Large intestine (tissue), 3 donors: Measurements from ENCODE around the gene SPATA19. TPM values are rescaled to one million over a fixed set of nuclear protein-coding genes. Genes with fewer than 3 reads are reported as not detected.
A peak's percentile ranks its signal among the peaks of the same experiment; 100 is the strongest.

Source experiments
- DNase-seq, 2 donors: peaks; one replicate each; pipeline versions ENCODE4 v3.0.0 to v3.0.0-alpha.2; 2013
- H3K27ac ChIP-seq: one replicate; pipeline ENCODE4 v1.5.1; 2013; ENCODE audit warnings: low read length
- H3K27me3 ChIP-seq: 2 replicates; pipeline ENCODE4 v1.6.1; 2013; ENCODE audit warnings: low read length; ENCODE audit not compliant: control insufficient read depth, insufficient read depth
- H3K36me3 ChIP-seq: 2 replicates; pipeline ENCODE4 v1.6.1; 2013; ENCODE audit warnings: low read length; ENCODE audit not compliant: control insufficient read depth, insufficient read depth
- H3K4me1 ChIP-seq: one replicate; pipeline ENCODE4 v1.6.1; 2013; ENCODE audit warnings: low read length; ENCODE audit not compliant: control insufficient read depth, insufficient read depth
- H3K4me3 ChIP-seq: one replicate; pipeline ENCODE4 v1.5.1; 2013; ENCODE audit warnings: low read length
- H3K9me3 ChIP-seq: one replicate; pipeline ENCODE4 v1.6.1; 2013; ENCODE audit warnings: mild to moderate bottlenecking, low read depth, low read length, moderate library complexity; ENCODE audit not compliant: control insufficient read depth
- WGBS: methylation state at CpG from one replicate; pipeline ENCODE4 v1.1.5; 2013; ENCODE audit warnings: low lambda C conversion rate; ENCODE audit not compliant: insufficient coverage; 5-methylcytosine and 5-hydroxymethylcytosine counted together
- polyA plus RNA-seq: library from polyadenylated mRNA; unstranded; fragments of 120-200 nt; gene quantifications from one replicate; pipeline ENCODE4 v1.2.1, GENCODE V29; 2013

SPATA19 gene
- polyA plus RNA-seq, 1 donor, result not detected

DNA sequence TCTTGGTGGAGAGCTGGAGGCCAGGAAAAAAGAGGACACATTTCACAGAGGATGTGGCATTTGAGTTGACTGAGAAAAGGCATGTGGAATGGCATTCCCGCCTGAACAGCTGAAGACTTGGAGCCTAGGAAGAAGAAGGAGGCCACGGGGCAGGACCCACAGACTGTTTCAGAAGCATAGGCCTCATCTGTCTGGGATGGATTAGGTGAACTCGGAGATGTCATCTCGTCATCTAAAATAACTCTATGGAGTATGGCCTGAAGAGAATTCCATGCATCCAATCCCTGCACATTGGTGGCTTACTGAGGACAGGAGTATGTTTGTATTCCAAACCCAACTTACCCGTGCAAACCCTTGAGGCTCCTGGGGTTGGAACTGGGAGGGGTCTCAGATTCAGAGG is 16.4 kb downstream of the SPATA19 start:
- peaks cover 6% of the 10 kb centered on the region for H3K9me3 ChIP-seq
- no CpG with 5 or more reads among the region's 5 CpGs for WGBS
- no peaks in the 10 kb centered on the region for H3K4me1 ChIP-seq

DNA sequence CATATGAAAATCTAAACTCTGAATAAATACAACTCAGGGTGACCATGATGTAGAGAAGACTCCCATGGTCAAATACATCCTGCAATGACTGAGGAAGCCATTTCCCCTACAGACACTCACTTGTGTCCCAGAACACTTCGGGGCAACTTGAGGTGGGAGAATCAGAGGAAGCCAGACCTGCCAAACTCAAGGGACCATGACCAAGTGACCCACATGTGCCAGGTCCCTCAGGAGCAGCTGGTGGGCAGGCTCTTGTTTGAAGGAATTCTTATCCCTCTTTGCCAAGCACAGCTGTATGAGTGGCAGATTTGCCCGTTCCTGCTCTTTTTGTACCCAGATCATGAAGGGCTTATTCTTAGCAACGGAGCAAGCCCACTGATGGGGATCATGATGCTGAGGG is 17.8 kb downstream of the SPATA19 start:
- H3K27me3 ChIP-seq, result no peaks in the 10 kb centered on the region
- H3K36me3 ChIP-seq, result no peaks in the 10 kb centered on the region
- WGBS, result 71% methylated on average over 2 of the region's 3 CpGs
- H3K4me1 ChIP-seq, result no peaks in the 10 kb centered on the region
- no peak for DNase-seq
- H3K9me3 ChIP-seq, result peaks cover 2% of the 10 kb centered on the region
- no peak overlapping the region for H3K27ac ChIP-seq
- H3K4me3 ChIP-seq, result no peak overlapping the region

More for the DNA sequence above, 16.4 kb downstream of the SPATA19 start:
- Histone ChIP-seq H3K36me3 (no peaks in the 10 kb centered on the region), H3K27me3 (no peaks in the 10 kb centered on the region), H3K4me3 (no peak overlapping the region), H3K27ac (no peak overlapping the region)
- no peak for DNase-seq

DNA sequence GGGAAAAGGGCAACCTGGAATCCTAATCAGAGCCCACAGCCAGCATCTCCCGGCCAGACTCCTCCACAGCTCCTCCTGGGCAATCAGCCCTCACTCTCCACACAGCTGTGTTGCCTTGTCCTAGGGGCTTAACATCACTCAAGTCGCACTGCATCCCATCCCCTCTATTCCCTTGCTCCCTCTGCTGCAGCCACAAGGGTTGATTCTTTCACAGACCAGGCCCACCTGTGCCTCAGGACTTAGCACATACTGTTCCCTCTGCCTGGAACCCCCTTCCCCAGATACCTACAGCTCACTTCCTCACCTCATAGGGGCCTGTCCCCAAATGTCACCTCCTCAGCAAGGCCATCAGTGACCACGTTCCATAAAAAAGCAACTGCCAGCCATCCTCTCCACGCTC is 18.4 kb downstream of the SPATA19 start:
- H3K4me3 ChIP-seq, result no peak overlapping the region
- no peaks in the 10 kb centered on the region for H3K9me3 ChIP-seq
- H3K4me1 ChIP-seq, result no peaks in the 10 kb centered on the region
- no CpG with 5 or more reads among the region's 4 CpGs for WGBS
- H3K27ac ChIP-seq, result no peak overlapping the region
- H3K27me3 ChIP-seq, result no peaks in the 10 kb centered on the region
- no peaks in the 10 kb centered on the region for H3K36me3 ChIP-seq
- no peak for DNase-seq

DNA sequence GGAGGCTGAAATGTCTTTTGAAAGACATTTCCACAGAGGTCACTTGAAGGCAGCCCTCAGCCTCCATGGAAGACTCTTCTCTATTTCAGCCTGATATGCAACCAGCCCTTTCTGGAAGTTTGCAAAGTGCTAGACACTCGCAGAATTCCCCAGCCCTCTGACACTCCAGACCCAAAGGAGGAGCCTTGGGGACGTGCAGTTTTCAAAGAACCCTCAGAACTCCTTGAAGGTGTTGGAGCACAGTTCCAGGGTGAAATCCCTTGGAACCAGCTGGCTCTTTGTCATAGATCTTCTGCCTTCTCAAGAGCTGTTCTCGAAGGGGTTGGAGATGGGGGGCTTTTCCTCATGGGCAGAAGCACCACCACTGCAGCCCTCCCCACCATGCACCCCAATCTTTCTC is 19.6 kb downstream of the SPATA19 start:
- no peaks in the 10 kb centered on the region for H3K4me1 ChIP-seq
- no CpG with 5 or more reads among the region's 3 CpGs for WGBS
- no peaks in the 10 kb centered on the region for H3K9me3 ChIP-seq

DNA sequence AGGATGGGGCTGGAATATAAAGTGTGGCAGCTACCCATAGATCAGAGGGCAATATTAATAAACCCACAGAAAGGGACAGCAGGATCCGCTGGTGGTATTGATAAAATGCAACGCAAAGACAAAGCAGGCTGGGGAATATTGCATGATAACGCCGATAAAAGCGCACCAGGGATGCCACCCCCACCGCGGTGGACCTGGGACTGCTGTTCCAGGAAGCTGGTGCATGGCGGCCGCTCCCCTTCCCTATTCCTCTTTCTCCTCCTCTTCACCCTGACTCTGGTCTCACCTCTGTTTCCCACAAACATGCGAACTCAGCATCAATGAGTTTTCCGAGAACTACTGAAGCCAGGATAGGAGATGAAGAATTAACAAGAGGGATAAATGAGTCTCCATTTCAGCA is 20.2 kb downstream of the SPATA19 start:
- no CpG with 5 or more reads among the region's 11 CpGs for WGBS
- no peak for DNase-seq
- H3K27me3 ChIP-seq, result no peaks in the 10 kb centered on the region
- H3K4me3 ChIP-seq, result no peak overlapping the region
- no peaks in the 10 kb centered on the region for H3K36me3 ChIP-seq
- no peak overlapping the region for H3K27ac ChIP-seq
- no peaks in the 10 kb centered on the region for H3K4me1 ChIP-seq
- H3K9me3 ChIP-seq, result no peaks in the 10 kb centered on the region

More for the DNA sequence above, 19.6 kb downstream of the SPATA19 start:
- H3K36me3 ChIP-seq, result no peaks in the 10 kb centered on the region
- H3K27me3 ChIP-seq, result no peaks in the 10 kb centered on the region
- DNase-seq, result no peak
- H3K4me3 ChIP-seq, result no peak overlapping the region
- H3K27ac ChIP-seq, result no peak overlapping the region

DNA sequence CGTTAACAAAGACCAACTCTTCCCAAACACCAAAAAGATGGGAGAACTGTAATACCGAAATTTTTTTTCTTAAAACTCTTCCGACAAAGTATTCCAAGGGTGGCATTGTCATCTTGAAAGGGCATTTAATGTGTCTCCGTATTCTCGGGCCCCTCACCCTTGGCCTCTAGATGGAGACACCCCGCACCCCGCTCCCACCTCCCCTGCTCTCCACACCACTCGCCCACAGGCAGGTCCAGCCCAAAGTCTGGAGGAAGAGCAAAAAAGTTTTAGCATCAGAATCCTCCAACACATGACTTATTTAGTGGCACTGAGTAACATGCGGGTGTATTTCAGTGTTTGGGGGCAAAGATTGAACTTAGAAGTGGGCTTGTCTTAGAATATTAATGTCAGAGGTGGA is 20.7 kb downstream of the SPATA19 start:
- no peaks in the 10 kb centered on the region for H3K27me3 ChIP-seq
- H3K4me3 ChIP-seq, result no peak overlapping the region
- no peak overlapping the region for H3K27ac ChIP-seq
- WGBS, result 100% methylated on average over 3 of the region's 9 CpGs
- no peak for DNase-seq
- H3K9me3 ChIP-seq, result no peaks in the 10 kb centered on the region
- H3K4me1 ChIP-seq, result no peaks in the 10 kb centered on the region
- no peaks in the 10 kb centered on the region for H3K36me3 ChIP-seq

DNA sequence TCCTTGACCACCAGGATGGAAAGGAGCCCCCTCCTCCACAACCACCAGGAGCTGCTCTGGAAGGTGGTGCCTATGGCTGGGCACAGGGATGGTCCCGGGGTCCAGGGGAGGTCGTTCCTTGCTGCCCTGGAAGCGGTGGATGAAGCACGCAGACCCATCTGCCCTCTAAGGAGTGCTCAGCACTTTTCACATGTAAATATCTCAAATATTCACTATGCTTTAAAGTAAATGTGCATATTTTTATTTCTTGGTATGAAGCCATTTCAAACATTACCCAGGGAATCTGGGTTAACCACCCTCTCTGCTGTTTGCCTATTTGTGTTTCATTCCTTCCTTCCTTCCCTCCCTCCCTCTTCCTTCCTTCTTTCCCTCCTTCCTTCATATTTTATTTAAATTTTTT is 21.7 kb downstream of the SPATA19 start:
- Histone ChIP-seq H3K4me1 (no peaks in the 10 kb centered on the region), H3K36me3 (no peaks in the 10 kb centered on the region), H3K4me3 (no peak overlapping the region), H3K9me3 (no peaks in the 10 kb centered on the region), H3K27ac (no peak overlapping the region), H3K27me3 (no peaks in the 10 kb centered on the region)
- DNase-seq, result no peak
- WGBS, result no CpG with 5 or more reads among the region's 4 CpGs

DNA sequence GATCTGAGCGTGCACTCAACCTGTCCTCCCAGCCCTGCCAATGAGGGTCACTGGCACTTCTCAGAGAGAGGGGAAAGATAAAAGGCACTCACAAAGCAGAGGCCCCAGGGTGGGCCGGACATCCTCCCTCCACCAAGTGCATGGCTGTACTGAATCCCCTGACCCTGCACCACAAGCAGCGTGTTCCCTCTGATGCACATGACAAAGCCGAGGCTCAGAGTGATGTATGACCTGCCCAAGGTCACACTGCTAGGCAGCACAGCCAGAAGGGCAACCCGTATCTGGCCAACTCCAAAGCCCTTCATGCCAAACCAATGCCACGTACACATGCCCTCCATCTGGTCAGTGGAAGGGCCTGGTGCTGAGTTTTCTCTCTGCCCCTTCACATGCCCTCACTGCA is 22.1 kb downstream of the SPATA19 start:
- WGBS, result no CpG with 5 or more reads among the region's 6 CpGs

DNA sequence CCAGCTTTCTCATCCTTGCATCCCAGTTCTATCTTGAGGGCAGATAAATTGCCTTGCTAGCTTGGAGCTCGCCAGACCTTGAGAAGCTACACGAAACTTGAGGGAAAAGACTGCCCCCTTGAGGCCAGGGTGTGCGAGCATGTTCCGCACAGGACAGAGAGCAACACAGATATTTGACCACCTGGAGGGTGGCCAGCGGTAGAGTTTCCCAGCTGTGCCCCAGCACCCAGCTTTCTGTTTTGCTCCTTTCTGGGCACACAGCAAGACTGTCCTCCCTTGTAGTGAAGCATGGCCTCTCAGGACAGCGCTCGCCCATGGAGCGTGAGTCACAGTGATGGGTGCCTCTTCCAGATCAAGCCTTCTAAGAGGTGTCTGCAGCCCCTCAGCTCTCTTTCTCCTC is 23.5 kb downstream of the SPATA19 start:
- Histone ChIP-seq H3K4me3 (no peak overlapping the region), H3K27me3 (no peaks in the 10 kb centered on the region), H3K4me1 (no peaks in the 10 kb centered on the region), H3K27ac (no peak overlapping the region), H3K9me3 (no peaks in the 10 kb centered on the region), H3K36me3 (no peaks in the 10 kb centered on the region)
- peak; percentile 42 to 44 for DNase-seq
- no CpG with 5 or more reads among the region's 8 CpGs for WGBS

More for the DNA sequence above, 22.1 kb downstream of the SPATA19 start:
- no peak for DNase-seq
- H3K4me3 ChIP-seq, result no peak overlapping the region
- H3K36me3 ChIP-seq, result no peaks in the 10 kb centered on the region
- no peak overlapping the region for H3K27ac ChIP-seq
- H3K27me3 ChIP-seq, result no peaks in the 10 kb centered on the region
- no peaks in the 10 kb centered on the region for H3K9me3 ChIP-seq
- no peaks in the 10 kb centered on the region for H3K4me1 ChIP-seq

DNA sequence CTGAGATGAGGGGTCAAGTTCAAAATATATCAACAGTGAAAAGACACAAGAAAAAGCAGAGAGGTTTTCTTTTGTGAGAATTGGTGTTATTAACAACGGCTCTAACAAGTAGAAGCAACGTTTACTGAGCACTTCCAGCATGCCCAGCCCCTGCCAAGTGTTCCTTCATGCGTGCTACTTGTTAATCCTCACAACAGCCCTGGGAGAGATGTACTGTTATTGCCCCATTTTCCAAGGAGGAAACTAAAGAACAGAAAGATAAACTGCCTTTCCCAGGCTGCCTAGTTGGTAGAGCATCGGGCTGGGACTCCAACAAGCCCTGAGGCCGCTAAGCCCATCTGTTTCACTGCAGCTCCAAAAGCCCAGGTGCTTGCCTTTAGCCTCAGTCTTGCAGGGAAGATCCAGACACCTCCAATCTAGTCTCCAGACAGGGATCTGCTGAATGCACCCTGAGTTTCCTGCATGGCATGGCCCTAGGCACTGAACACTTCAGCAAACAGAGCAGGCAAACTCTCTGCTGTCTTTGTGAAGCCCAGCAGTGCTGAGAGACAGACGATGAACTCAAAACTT is 25.5 kb downstream of the SPATA19 start:
- DNase-seq, result no peak
- WGBS, result no CpG with 5 or more reads among the region's 6 CpGs
- H3K27me3 ChIP-seq, result peaks cover 3% of the 10 kb centered on the region
- no peaks in the 10 kb centered on the region for H3K4me1 ChIP-seq
- H3K36me3 ChIP-seq, result no peaks in the 10 kb centered on the region
- no peak overlapping the region for H3K27ac ChIP-seq
- H3K9me3 ChIP-seq, result no peaks in the 10 kb centered on the region
- H3K4me3 ChIP-seq, result no peak overlapping the region

DNA sequence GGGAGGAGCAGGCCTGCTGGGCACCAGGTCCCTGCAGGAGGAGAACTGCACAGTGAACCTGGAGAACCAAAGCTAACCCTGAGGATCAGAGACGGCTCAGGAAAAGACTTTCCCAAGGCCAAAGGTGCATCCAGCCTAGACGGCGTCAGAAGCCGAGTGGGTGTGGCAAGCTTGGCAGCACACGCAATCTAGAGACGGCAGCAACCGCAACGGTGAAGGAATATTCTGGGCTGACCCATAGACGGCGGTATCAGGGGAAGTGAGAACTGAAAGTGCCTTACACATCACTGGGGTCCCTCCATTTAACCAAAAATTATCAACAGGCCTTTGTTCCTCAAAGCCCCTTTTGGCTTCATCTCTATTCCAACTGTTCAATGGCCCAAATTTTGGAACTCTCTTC is 26.2 kb downstream of the SPATA19 start:
- Histone ChIP-seq H3K4me1 (no peaks in the 10 kb centered on the region), H3K36me3 (no peaks in the 10 kb centered on the region), H3K27me3 (peaks cover 3% of the 10 kb centered on the region), H3K4me3 (no peak overlapping the region), H3K27ac (no peak overlapping the region), H3K9me3 (no peaks in the 10 kb centered on the region)
- no peak for DNase-seq
- no CpG with 5 or more reads among the region's 10 CpGs for WGBS
